ENCODE results near the gene SHE.

SHE gene

DNA sequence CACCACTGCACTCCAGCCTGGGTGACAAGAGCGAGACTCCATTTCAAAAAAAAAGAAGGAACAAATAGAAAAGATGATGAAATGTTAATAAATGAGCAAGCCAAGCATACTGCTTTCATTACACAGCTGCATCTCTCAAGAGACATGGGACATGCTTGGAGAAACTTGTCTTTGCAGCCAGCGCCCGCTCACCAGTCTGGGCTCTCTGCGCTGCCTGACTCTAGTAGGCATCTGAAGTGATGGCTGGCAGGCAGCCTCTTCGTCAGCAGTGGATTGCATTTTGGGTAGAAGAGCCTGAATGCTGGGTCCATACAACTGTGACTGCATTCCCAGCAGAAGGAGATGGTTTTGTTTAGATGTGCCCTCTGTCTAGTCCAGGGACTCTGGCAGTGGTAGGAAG, 49.1 kb downstream of the SHE start:
- in situ Hi-C loops (cut with MboI; ENCODE audit: low sequenced_read_pairs) = no loop called here

DNA sequence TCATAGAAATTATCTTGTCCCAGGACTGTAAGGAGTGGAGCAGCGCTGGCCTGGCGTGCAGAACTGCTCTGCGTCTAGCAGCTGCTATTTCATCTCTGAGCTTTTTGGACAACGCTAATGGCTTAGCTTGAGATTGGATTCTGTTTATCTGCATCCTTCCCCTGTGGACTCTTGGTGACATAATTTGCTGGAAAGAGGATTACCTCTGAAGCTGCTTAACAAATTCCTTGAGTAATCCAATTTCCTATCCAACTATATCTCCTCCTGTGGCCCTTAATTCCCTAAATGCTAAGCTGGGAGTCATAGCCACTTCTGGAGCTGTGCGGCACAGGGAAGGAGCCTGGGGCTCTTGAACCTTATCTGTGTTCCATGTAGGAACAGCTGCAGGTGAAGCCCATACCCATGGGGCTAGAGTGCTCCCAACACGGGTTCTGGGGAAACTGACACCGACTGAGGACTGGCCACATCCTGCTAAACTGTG, 53.8 kb downstream of the SHE start:
- in situ Hi-C loops (cut with MboI; ENCODE audit: low sequenced_read_pairs) = no loop called here

GRCh38 chr1:154446789-154447188, 55.4 kb downstream of the SHE start:
- in situ Hi-C loops (cut with MboI; ENCODE audit: low sequenced_read_pairs) = no loop called here

DNA sequence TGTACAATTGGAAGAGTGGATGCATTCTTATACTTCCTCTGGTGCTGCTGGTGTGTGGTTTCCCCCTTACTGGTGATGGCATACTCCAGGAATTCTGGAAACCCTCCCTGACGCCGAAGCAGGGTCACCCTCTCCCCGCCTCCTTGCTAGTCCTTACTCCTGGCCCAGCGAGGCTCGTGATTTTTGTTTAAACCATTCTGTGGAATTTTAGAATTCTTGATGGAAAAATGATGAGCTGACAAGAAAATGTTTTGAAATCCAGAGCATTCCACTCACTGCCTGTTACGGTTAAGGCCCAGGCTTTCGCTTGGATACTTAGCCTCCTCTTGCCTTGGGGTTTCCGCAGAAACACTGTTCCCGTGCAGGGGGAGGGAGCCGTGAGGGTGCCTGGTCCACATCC, 55.9 kb downstream of the SHE start:
- in situ Hi-C loops (cut with MboI; ENCODE audit: low sequenced_read_pairs) = no loop called here

DNA sequence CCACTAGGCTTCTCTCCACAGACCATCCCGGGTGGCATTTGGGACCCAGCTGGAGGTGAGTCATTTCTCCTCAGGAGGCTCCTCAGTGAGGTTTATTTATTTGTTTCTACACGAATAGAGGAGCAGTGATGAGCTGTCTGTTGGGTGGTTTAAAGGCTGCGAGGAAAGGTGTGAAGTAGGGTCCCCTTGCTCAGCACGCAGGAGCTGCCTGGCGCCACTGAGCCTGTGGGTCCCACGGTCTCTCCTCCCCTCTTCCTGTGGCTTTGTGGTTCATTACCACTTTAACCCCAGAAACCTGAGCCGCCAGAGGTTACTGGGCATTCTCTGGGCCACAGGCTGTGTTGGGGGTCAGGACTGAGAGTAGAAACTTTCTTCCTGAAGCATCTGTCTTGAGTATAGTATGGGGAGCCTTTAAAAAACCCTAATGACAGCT, 57.2 kb downstream of the SHE start:
- in situ Hi-C loops (cut with MboI; ENCODE audit: low sequenced_read_pairs) = no loop called here

DNA sequence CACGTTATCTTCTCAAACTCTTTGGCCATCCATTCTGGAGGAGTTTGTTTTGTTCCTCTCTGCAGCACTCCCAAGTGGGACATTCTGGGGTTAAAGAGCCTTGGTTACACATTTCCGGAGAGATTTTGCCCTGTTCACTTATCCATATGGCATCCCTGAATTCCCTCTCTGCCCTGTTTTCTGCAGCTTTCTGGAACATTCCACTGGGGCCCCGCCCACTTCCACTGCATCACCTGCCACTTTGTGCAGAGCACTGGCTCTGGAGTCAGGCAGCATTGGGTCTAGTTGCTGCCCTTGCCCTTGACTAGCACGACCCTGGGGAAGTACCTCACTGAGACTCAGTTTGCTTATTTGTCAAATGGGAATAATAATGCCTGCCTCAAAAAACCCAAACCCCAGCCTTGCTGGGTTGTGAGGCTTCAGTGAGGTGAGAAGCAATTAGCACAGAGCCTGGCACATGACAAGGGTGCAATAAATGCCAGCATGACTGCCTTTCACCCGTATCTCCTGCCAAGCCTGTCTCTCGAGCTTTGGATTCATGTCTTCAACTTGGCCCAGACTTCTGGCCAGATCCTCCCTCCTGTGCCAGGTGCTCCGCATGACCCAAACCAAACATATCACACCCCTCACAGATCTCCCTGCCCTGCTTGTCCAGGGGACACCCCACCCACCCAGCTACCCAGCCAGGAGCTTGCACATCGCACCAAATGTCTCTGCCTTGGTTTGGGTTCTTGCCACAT, 58.8 kb downstream of the SHE start:
- in situ Hi-C loops (cut with MboI; ENCODE audit: low sequenced_read_pairs) = no loop called here

GRCh38 chr1:154442006-154442740, 60.0 kb downstream of the SHE start:
- in situ Hi-C loops (cut with MboI; ENCODE audit: low sequenced_read_pairs) = no loop called here

GRCh38 chr1:154441241-154441888, 60.8 kb downstream of the SHE start:
- in situ Hi-C loops (cut with MboI; ENCODE audit: low sequenced_read_pairs) = no loop called here

- in situ Hi-C loops (cut with MboI; ENCODE audit: low sequenced_read_pairs) = no loop called here
Measured at GRCh38 chr1:154440036-154440804, 62.0 kb downstream of the SHE start.

GRCh38 chr1:154436433-154436832, 65.8 kb downstream of the SHE start:
- in situ Hi-C loops (cut with MboI; ENCODE audit: low sequenced_read_pairs) = no loop called here

DNA sequence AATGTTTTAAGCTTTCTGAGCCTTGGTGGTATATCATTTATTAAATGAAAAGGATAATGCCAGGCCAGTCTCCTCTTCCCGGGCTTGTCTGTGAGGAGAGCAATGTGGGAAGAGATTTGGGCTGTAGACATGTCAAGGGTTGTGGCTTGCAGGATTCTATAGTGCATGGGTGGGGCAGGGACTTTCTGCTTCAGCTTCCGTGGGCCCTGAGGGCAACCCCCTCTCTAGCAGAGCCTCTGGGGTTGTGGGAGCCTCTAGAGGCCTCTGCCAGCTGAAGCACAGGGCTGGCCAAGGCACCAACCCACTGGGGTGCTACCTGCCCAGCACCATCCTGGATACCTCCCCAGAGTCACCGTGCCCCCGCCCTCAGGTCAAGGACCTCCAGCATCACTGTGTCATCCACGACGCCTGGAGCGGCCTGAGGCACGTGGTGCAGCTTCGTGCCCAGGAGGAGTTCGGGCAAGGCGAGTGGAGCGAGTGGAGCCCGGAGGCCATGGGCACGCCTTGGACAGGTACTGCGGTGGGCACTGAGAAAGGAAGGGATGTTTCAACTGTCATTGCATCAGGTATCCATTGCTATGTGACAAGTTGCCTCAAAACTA, 66.5 kb downstream of the SHE start:
- in situ Hi-C loops (cut with MboI; ENCODE audit: low sequenced_read_pairs) = no loop called here

- in situ Hi-C loops (cut with MboI; ENCODE audit: low sequenced_read_pairs) = no loop called here
Measured at GRCh38 chr1:154434346-154435085, 67.7 kb downstream of the SHE start.

- in situ Hi-C loops (cut with MboI; ENCODE audit: low sequenced_read_pairs) = no loop called here
Measured at GRCh38 chr1:154433161-154433764, 68.9 kb downstream of the SHE start.

GRCh38 chr1:154431586-154432373, 70.4 kb downstream of the SHE start:
- in situ Hi-C loops (cut with MboI; ENCODE audit: low sequenced_read_pairs) = no loop called here

DNA sequence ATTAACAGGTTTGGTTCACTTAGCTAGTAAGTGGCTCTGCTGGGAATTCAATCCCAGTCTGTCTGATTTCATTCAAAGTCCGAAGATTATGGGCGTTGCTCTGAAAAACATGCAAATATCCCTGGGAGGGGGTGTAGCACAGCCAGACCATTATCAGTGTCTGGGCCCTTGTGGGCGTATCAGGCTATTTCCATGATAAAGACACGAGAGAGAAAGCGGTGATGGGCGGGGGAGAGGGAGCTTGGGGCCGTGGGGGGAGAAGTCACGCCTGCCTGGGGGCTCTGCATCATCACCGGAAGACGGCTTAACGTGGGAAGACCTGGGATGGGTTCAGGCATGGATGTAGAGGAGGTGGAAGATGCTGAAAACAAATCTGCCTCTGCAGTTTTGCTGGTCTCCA, 71.3 kb downstream of the SHE start:
- in situ Hi-C loops (cut with MboI; ENCODE audit: low sequenced_read_pairs) = no loop called here

DNA sequence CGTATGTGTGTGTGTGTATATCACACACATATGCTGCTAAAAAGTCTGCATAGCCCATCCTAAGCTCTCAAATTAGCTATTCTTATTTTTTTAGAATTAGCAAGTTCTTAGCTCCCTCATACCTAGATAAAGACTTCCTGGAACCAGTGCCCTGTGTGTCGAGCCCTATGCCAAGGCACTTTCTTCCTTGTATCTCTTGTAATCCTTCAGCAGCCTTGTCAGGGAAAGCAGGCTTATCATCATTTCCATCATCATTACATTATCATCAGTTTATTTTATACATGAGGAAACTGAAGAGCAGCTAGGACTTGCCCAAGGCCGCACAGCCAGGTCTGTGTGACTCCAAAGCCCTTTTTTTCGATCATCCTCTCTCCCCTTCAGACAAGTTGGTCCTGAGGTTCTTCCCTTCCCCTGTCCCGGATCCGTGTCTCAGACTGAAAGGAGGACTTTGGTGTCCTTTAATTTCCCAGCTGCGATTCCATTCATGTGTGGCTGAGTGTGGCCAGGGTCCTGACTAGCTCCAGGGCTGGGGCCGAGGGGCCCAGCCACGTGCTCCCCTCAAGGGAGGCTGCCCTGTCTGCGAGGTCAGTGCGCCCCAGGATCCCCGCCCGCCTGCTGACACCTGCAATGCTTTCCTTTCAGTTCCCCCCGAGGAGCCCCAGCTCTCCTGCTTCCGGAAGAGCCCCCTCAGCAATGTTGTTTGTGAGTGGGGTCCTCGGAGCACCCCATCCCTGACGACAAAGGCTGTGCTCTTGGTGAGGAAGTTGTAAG, 72.2 kb downstream of the SHE start:
- in situ Hi-C loops (cut with MboI; ENCODE audit: low sequenced_read_pairs) = no loop called here
